GM12864 (cell line): Measurements from ENCODE around the gene ZIC5.

Source experiments
- DNase-seq: peaks from one replicate; pipeline ENCODE4 v3.0.0-alpha.2; 2011; ENCODE audit warnings: low read depth
- H3K4me3 ChIP-seq: 2 replicates; pipeline ENCODE4 v1.5.1; 2011; ENCODE audit warnings: mild to moderate bottlenecking, low read depth, low read length, control low read depth
- TF ChIP-seq, protein P1 (sequence below): IDR thresholded peaks from 2 replicates; pipeline ENCODE4 v1.5.1; 2011; ENCODE audit warnings: low read depth, mild to moderate bottlenecking, moderate library complexity, low read length, control low read depth, inconsistent platforms; ENCODE audit errors: missing control alignments

The ZIC5 gene

DNA sequence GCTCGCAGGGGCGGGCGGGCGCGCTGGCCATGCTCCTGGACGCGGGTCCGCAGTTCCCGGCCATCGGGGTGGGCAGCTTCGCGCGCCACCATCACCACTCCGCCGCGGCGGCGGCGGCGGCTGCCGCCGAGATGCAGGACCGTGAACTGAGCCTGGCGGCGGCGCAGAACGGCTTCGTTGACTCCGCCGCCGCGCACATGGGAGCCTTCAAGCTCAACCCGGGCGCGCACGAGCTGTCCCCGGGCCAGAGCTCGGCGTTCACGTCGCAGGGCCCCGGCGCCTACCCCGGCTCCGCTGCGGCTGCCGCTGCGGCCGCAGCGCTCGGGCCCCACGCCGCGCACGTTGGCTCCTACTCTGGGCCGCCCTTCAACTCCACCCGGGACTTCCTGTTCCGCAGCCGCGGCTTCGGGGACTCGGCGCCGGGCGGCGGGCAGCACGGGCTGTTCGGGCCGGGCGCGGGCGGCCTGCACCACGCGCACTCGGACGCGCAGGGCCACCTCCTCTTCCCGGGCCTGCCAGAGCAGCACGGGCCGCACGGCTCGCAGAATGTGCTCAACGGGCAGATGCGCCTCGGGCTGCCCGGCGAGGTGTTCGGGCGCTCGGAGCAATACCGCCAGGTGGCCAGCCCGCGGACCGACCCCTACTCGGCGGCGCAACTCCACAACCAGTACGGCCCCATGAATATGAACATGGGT is 10.6 kb upstream of the ZIC5 start:
- TF ChIP-seq, protein P1, sequence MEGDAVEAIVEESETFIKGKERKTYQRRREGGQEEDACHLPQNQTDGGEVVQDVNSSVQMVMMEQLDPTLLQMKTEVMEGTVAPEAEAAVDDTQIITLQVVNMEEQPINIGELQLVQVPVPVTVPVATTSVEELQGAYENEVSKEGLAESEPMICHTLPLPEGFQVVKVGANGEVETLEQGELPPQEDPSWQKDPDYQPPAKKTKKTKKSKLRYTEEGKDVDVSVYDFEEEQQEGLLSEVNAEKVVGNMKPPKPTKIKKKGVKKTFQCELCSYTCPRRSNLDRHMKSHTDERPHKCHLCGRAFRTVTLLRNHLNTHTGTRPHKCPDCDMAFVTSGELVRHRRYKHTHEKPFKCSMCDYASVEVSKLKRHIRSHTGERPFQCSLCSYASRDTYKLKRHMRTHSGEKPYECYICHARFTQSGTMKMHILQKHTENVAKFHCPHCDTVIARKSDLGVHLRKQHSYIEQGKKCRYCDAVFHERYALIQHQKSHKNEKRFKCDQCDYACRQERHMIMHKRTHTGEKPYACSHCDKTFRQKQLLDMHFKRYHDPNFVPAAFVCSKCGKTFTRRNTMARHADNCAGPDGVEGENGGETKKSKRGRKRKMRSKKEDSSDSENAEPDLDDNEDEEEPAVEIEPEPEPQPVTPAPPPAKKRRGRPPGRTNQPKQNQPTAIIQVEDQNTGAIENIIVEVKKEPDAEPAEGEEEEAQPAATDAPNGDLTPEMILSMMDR, result no peak
- no peak overlapping the region; the same call in 1 of the 2 replicates for H3K4me3 ChIP-seq
- DNase-seq, result no peak

DNA sequence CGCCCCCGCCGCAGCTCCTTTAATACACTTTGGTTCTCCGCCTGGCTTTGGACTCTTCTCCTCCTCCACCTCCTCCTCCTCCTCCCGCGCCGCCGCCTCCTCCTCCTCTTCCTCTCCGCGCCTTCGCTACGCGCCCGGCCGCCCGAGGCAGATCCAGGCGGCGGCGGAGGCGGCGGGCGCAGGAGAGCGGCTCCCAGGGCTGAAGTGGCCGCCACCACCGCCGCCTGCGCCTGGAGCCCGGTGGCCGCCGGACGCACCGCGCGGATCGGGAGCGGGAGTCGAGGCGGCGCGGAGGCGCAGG is 10.1 kb upstream of the ZIC5 start, which contains the start of gene ZIC2:
Gene ZIC2, plus strand, starts transcription at position 50 of the 301 bp plus-strand sequence. CDS start 281 bp downstream, outside the sequence.
- no peak for DNase-seq
- TF ChIP-seq, protein P1, result no peak
- peak within 1 kb of the TSS; percentile 36 for H3K4me3 ChIP-seq

DNA sequence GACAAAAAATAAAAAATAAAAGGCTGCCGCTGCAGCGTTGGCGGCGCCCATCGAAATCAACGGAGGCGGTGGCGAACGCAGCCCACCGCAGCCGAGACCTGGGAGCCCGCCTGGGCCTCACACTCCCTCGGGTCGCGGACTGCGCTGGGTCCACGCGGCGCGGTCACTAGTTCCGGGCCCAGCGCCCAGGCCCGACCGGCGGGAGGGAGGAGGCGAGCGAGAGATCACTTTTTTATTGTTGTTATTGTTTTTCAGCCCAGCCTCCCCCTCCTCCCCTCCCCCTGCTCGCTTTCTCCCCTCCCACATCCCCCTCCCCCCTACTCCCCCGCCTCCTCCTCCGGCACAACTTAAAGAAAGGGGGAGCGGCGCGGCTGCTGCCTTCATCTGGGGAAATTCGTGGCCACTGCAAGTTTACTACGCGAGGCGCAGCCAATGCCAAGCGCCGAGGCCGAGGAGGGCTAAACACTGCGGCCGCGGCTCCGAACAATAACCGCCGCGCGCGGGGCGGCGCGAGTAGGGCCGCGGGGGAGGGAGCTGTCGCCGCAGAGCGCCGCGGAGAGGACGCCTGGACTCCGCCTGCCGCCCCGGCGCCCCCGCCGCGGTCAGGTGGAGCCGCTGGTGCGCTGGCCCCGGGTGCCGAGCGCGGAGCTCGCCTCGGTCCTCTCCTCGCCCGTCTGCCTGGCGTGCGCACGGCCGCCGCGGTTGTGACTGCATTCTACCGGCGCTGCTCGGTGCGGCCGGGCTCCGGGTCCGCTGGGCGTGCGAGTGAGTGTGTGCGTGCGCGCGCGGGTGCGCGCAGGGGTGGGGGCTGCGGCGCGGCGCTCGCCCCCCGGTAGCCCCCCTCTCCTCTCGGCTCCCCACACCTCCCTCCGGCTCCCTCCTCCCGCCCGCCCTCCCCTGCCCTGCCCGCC is 9.5 kb upstream of the ZIC5 start:
- H3K4me3 ChIP-seq, result peak overlapping the region; percentile 36
- TF ChIP-seq, protein P1, result no peak
- DNase-seq, result no peak

DNA sequence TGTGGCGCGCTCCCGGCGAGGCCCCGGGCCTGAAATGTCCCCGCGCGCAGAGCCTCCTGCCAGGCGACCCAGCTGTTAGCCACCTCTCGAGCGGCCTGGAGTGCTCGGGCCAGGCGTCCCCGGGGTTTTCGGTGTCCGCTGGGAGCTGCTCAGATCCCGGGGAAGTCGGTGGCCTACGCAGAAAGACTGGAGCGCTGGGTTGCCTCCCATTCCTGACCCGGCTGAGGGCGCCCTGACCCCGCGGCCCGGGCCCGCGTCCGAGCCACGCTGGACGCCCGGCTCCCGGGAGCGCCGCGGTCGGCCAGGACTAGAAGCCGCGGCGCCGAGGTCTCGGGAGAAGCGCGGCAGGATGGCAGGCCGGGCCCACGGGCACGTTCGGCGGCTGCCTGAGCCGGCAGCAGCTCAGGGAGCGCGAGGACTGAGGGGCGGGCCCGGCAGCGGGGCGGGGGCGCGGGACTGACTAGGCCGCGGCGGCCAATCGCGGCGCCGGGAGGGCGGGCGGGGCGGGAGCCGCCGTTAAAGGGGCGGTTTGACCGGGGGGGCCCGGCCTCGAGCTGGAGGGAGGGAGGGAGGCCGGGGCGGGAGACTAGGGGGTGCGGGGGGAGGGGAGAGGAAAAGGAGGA is 8.7 kb upstream of the ZIC5 start:
- no peak for DNase-seq
- TF ChIP-seq, protein P1, result no peak
- H3K4me3 ChIP-seq, result no peak overlapping the region

DNA sequence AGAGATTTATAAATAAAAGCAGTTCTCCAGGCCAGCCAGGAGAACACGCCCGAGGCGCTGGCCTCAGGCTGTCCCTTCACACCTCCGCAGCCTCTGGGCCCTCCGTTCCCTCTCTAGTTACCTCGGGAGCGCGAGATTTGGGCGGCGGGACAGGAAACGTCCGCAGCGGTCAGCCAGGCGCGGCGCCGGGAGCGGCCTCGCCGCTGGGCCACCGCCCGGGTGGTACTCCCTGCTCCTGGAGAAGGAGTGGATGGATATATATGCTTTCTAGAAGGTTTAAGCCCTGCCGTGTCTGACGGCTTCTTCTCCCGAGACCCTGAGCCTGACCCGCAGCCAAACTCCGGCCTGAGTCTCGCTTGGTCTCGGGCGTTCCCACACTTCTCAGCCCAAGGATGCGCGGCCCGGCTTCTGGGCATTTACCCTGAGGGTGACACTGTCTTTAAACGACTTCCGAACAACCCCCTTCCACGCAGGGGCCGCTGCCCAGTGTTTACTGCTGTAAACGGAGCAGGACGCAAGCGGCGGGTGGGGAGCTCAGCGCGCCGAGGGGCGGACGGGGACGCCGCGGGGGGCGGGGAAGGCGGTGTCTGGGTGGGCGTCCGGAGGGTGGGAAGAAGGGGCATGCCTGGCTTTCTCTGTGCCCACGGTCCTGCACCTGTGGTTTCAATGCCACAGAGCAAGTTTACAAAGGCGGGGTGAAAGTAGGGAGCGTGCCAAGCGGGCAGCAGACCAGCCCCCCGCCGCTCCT is 8.1 kb upstream of the ZIC5 start:
- no peak for DNase-seq
- TF ChIP-seq, protein P1, result no peak
- no peak overlapping the region for H3K4me3 ChIP-seq

DNA sequence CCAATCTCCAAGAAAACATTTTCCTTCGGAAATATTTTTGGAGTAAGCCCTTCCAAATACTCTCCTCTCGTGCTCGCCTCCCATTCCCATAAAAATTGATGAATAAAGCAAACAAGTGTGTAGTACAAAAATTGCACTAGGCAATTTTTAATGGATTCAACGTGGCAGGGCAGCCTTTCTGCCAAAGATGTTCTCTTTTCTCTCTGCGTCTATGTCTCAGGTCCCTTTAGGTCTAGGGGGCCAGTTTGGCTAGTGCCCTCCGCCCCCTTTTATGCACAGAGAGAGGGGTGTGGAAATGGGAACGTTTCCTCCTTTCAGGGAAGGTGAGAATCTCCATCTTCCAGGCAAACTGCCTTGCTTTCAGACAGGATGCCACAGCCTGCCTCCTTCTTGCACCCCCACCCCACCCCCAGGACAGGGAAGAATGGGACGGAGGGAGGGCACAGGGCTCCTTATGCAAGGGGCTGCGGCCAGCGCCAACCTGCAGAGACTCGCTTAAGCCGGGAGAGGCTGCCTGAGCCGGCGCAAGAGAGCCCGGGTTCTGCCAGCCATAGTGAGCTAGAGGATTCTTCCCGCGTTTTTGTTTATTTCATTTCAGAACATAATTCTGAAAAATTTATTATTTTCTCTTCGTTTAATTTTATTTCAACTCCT is 7.4 kb upstream of the ZIC5 start:
- no peak for DNase-seq
- TF ChIP-seq, protein P1, result no peak
- H3K4me3 ChIP-seq, result no peak overlapping the region
